Femur (tissue), 1 donor: ENCODE measurements around the gene C8B.

Experiments
- DNase-seq: peaks from one replicate; pipeline ENCODE4 v3.0.0-alpha.2; 2017

Gene C8B

DNA sequence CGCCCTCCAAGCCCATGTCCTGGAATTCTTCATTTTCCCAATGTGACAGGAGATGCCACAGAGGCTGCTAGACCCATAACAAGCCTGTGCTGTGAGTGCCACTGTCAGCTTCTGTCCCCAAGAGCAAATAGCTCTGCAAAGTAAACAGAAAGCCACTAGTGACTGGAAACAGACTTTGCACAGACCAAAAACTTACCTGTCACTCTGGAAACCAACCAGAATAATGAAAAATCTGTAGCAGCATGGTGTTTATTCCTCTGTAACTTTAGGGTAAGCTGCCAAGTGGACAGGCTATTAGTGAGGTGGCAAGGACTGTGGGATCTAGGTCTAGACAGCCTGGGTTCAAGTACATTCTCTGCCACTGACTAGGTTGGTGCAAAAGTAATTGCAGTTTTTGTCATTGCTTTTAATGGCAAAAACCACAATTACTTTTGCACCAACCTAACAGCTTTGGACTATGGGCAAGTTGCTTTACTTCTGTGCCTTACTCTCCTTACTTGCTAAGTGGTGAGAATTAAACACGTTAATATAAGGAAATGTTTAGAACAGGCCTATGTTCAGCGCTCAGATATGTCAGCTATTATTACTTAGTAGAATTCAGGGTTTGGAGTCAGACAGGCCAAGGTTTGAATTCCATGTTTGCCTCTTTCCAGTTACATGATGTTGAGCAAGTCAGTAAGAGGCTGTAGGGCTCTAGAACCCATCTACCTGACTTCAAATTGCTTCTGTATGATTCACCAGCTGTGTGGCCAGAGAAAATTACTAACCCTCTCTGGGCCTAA lies at the start of gene C8B:
TSS of gene C8B (minus strand) at position 100 of the 782 bp plus-strand sequence. CDS start at position 33, 67 bp downstream.
- no peak for DNase-seq

DNA sequence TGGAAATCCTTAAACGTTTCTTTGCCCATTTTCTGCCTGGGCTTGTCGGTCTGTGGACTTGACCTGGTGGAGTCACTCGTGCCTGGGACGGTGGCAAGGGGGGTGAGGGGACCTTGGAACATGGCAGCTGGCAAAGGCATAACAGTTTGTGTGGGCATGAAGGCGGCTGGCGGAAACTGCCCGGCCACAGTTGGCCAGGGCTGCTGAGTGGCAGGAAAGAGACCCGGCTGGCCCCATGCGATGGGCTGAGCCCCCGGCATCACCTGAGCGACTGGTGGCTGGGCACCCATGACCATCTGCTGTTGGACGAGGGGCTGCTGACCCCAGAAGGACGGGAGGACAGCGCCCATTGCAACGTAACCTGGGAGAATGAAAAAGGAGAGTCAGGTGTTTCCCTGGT lies 49.3 kb upstream of the C8B start:
- DNase-seq, result no peak

DNA sequence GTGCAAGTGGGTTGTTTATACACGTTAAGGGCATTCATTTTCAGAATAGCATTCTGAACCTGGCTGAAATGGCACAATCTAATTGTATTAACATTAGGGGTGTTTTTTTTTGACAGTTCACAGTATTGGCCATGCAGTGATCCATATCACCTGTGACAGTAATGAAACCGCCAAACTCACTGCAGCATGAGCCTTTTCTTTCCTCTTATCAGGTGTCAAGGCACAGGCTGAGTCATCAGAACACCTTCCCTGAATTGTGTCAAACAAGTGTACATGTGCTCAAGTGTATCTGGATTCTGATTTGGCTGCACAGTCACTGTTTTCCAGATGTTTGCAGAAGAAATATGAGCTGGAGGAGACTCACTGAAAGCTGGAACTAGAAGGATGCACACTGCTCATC lies 47.7 kb upstream of the C8B start:
- DNase-seq, result no peak

DNA sequence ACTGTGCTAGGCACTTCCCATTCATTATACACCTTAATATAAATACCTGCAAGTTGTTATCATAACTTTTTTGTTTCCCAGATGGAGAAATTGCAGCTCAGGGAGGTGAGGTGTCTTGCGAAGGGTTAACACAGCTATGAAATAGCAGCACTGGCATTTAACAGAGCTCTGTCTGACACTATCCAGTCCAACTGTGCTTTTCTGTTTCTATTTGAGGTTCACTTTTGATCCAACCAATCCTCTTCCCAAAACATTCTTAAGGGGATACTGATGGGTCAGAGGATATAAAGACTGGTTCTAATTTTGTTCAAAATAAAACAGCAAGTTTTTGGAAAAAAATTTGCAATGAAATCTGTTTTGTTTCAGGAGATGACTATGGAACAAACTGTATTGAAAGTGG lies 46.5 kb upstream of the C8B start:
- no peak for DNase-seq

DNA sequence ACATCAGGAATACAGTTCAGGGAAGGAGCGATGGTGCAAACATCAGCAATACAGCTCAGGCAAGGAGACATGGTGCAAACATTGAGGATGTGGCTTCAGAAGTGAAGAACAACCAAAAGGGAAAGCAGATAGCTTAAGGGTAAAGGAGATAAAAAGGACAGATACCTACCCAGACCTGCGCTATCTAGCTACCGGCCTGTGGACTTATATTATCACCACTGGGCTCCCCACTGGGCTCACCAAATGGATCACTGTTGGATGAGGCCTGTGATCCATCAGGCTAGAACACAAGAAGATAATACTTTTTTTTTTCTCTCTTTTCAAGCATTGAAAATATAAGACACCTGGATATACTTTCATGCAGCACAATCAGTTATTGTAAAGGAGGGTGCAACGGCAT lies 44.7 kb upstream of the C8B start:
- no peak for DNase-seq

DNA sequence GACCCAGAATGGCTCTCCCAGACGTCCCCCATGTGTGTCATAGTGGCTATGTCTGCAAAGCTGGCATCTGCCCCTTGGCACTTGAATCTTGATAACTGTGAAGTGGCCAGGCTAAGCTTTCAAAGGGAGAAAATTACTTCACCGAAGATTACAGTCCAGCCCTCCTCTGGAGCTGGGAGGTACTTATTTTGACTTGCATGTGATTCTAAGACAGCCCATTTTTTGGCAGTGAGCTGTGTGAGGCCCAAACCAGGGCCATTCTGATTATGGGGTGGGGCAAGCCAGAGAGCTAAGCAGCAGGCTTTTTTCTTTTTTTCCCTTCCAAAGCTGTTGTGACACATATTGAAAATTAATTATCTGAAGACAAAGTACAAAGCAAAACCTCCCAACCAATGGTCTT lies 42.1 kb upstream of the C8B start:
- DNase-seq, result peak; percentile 46

DNA sequence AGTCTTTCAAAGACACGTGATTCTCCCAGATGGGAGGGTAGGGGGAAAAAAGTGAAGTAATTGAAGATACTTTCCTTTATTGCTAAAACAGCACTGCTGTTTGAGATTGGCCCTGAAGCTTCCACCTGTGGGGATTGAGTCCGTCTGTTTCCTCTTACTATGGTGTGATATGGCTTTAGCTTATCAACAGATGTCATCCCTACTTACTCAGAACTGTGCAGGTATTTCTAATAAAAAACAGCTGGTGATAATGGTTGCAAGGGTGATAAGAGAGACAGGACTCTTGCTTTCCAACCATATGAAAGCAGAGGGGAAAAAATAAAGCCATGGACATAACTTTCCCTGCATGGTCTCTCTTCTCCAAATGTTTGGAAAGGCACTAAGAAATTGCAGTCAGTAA lies 41.7 kb upstream of the C8B start:
- DNase-seq, result no peak

DNA sequence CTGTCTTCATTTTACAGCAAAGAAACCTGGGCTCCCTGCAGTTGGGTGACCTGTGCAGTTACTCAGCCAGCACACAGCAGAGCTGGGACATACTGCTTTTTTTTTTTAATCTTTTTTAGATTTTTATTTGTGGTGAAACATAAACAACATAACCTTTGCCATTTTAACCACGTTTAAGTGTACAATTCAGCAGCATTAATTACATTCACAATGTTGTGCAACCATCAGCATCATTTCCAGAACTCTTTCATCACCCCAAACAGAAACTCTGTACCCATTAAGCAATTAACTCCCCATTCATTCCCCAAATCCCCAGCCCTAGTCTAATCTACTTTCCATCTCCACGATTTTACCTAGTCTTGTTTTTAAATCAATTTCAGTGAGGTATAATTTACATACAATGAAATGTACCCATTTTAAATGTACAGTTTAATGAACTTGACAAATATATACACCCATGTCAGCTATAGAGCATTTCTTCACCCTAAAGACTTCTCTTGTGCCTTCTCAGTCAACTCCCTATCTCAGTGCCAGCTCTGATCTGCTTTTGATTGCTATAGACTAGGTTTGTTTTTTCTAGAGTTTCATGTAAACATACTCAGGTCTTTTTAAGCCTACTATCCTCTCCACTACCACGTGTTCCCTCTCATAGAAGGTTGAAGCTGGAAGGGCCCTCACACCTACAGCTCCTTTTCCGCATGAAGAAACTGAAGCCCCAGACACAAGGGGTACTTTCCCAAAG lies 37.8 kb upstream of the C8B start:
- no peak for DNase-seq

DNA sequence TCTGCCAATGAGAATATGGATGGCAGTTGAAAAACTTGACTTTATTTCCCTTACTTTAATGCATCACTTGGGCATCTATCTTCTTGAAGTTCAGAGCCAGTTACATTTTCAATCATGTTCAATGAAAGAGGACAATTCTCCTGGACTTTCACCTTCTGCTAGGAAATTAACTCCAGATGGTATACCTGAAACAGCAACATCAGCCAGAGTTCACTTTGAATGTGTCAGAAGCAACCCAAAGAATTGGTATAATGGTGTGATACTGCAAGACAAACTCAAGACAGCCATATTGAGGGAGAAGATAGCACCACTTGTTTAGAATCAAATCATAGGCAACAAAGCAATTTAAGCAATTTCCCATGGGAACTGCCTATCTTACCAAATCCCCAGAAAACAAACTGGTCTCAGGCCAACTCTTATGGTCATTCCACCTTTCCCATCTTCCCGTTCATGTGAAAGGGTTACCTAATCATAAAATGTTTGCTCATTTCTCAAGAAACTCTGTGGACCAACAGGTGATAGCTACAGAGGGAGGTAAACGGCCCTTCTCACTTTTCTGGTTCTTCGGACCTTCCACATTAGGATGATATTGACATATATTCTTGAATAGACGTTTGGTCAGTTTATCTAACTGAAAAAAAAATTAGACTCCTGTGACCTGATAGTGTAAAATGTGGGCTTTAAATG lies 29.7 kb upstream of the C8B start:
- DNase-seq, result no peak

DNA sequence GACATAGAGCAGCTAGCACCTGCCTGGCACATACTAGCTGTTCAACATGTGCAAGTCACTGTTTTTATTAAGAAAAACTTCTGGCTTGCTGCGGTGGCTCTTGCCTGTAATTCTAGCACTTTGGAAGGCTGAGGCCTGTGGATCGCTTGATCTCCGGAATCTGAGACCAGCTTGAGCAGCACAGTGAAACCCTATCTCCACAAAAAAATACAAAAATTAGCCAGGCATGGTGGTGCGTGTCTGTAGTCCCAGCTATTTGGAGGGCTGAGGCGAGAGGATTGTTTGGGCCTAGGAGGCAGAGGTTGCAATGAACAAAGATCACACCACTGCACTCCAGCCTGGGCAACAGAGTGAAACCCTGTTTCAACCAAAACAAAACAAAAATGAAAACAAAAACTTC lies 27.7 kb upstream of the C8B start:
- DNase-seq, result no peak

DNA sequence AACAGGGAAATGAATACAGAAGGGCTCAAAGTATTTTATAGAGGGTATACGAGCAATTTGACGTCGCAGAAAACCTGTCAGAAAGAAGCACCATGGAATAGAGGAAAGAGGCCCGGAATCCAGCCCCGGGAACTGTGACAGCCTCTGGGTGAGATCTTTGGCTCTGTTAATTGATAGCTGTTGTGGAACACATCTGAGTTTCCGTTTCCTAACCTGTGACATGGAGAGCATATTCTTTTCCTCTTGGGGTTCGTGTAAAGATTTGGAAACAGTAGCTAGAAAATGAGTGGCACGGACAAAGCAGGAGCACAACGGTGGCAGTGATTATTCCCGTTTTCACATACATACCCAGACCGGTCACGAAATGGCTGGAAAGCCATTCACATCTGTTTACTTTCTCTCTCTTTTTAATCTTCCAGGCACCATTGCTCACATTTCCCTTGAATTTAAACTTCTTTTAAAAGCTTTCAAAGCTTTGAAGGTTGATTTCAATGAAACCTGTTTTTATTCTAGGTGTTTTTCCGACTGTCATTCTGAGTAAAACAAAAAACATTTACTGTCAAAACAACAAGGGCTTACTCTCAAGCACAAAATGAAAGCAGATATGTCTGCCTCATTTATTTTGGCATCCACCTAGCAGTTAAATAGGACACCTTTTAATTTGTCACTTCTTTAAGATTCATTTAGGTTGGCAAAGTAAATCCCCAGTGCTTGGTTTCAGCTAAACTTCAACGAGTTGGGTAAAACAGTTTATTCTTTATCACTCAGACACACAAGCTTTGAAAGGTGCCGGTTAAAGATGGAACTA lies 26.7 kb upstream of the C8B start:
- no peak for DNase-seq

DNA sequence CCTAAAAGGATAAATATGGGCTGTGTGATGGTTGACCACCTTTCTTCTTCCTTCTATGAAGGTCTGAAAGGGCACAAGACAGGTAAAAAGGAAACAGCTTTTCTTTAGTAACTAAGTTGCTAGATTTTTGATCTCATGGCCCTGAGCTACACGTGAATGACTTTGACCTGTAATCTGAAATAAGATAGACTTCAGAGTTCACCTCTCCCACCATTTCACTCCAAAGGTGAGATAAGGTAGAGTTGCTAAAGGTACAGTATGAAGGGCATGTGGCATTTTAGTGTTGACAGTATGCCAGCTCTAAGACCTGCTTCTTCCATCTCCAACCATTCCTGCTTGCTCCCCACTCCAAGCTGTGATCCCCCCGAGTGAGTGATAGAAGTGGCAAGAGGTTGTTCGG lies 25.8 kb upstream of the C8B start:
- DNase-seq, result no peak

DNA sequence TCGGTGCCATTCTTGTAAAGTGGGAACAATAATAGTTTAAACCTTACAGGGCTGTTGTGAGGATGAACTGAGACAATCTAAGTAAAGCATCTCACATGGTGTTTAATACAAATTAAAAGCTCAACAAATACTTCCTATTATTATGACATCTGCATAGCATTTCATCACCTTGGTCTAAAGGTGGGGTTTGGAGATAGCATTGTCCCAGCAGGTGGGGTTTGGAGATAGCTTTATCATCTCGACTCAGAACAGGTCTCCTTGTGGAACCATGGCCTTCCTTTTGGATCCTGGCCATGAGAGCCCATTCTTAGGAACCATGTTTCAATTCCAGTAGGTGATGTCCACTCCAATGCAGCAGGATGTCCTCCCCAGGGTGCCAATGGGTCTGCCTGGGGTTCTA lies 20.6 kb upstream of the C8B start:
- DNase-seq, result no peak

DNA sequence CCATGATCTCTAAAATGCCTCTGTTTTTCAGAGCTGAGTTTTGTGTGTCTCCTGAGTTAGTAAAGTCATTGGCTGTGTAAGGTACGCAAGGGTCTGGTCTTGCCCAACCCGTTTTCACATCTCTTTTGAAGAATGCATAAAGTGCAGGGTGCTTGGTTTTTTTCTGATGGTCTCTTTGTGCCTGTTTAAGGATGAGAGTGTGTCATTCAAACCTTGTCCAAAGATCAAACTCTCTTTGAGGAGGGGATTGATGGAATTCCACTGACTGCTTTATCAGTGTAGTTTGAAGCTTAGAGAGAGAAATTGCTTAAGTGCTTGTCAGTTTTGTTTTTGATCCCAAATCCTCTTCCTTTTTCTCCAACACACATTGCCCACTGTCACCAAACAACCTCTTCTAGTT lies 20.0 kb upstream of the C8B start:
- no peak for DNase-seq

DNA sequence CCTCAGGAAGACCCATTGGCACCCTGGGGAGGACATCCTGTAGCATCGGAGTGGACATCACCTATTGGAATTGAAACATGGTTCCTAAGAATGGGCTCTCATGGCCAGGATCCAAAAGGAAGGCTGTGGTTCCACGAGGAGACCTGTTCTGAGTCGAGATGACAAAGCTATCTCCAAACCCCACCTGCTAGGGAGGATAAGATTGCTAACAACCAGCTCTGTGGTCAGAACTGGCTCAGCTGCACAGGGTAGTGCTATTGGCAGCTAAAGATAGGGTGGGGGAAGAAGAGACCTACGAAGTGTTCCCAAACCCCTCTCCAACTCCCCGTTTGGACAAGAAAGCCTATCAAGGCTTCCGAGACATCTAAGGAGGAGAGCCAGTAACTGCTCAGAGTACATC lies 17.7 kb upstream of the C8B start:
- no peak for DNase-seq

DNA sequence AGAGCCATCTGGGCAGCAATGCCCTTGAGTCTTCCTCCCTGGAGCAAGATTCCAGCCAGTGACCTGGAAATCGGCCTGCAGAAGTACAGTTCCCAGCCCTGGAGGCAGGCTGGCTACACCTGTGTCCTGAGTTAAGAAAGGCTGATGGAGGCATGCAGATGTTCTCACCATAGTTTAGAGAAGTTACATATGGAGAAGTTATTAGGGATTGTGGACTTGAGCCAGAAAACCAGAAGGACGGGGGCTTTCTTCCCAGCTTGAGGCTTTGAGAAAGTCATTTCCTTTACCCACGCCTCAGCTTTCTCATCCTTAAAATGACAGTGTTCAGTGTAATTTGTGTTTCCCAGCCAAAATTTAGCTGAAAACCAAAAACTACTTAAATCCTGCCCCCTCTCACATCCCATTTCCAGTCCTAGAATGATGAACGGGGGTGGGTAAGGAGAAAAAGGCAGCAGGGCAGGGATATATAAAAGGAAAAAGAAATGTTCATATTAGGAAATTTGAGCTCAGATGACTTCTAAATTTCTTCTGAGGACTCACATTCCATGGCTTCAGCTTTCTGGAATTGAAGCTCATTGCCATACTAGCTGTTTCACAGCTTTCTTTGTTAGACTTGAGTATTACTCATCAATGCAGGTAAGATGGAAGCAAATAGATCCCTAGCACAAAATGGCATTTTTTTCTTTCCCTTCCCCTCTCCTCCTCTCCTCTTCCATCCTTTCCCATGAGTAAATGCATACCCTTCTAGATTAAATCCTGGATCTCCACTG lies 14.4 kb upstream of the C8B start:
- DNase-seq, result peak; percentile 18

DNA sequence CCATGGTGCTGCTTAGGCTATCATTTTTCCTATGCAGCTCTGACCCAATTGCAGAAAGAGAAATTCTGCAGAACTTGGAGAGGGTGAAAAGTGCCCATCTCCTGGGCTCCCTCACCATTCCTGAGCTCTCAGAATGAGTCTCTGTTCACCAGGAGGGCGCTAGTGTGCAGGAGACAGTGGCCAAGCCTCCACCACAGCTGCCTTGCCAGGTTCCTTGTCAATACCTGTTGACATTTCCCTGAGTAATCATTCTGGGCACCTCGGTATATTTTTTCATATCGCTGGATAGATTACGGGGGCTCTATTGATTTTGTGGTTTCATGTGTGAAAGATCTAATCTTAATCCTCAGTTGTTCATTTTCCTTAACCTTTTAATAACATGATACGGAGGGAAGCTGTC lies 13.0 kb upstream of the C8B start:
- no peak for DNase-seq

DNA sequence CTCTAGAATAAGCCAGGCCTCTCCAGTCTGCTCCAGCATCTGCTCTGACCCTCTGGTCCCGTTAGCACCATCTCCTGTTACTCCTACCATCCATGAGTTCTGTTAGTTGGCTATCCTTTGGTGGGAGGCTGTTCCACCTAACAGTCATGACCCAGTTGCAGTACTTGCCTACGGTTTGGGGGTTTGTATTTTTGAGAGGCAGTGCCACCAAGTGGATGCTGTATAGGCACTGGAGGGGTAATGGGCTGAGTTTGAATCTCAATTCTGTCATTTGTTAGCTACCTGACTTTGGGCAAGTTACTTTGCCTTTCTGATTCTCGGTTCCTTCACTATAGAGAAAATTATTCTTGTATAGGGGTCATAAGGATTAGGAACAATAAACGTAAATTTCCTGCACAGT lies 12.1 kb upstream of the C8B start:
- DNase-seq, result no peak

DNA sequence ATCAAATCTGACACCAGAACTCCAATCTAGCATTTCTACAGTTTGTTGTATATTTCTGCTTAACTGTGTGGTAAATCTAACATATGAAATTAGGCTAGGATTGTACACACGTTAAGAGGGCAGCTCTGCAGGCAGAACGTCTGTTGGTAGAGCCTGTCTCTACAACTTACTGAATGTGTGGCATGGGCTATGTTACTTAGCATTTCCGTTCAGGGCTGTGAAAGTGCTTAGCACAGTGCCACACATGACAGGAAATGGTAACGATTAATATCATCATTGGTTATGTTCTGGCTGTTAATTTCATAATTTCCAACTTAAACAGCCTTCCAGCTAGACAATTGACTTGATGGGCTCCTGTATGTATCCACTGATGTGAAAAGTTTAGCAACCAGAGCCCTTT lies 9.6 kb upstream of the C8B start:
- no peak for DNase-seq

DNA sequence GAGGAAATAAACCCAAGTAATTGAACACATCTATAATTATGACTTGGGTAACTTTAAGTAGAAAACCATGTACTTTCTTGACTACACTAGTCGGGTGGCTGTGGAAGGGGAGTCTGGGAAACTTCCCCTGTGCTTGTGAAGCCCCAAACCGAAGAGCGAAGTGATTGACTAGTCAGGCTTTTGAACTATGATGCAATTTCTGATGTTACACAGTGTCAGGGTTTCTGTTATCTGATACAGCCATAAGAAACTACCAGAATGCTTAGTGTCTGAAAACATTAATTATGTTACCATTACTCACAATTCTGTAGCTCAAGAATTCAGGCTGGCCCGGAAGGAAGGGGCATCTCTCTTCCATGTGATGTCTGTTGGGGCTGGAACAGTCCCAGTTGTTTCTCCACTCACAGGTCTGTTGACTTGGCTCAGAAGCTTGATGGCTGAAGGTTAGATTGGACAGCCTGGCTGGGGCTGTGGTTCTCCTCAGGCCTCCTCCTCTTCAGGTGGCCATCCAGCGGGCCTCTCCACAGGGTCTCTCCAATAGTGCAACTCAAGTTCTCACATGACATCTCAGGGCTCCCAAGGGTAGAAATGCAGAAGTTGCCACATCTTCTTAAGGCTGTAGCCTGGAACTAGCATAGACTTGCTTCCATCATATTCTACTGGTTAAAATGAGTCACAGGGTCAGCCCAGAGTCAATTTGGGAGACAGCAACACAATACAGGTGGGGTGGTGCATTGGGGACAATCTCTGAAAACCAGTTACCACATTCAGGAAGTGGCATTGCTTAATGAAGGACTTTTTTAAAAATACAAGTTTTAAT lies 8.3 kb upstream of the C8B start:
- no peak for DNase-seq

DNA sequence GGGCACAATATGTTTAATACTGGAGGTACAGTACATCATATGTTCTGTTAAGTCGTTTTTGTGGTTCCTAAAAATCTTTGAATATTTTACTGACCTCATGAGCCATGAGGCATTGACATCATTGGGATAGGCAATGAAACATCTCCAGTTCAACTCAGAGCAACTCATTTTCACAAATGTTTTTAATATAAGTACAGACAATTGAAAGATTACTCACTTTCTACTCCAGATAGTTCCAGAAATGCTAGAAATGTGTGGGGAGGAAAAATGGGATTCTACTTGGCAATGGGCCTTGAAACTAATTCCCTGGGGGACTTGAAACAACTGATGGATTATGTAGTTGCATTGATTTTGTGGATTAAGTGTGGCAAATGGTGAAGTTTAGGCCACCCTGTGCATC lies 7.2 kb upstream of the C8B start:
- DNase-seq, result no peak
